ENCODE results near the gene MYO18A. TPM values are rescaled to one million over a fixed set of nuclear protein-coding genes. Genes with fewer than 3 reads are reported as not detected.

MYO18A gene
- total and polyA plus RNA-seq, 2 experiments from 2014 or later: 33.8 to 35.6 TPM

- Histone ChIP-seq H3K27me3 (no peaks in the 10 kb centered on the region), H4K20me1 (ENCODE audit: insufficient read depth, poor library complexity, severe bottlenecking) (peaks cover 5% of the 10 kb centered on the region), H3K36me3 (replicated peaks; ENCODE audit: insufficient read depth, low read depth) (no peaks in the 10 kb centered on the region), H3K79me2 (peaks cover 66% of the 10 kb centered on the region), H3K27ac (peak overlapping the region; percentile 99), H3K4me1 (ENCODE audit: insufficient read depth) (peaks cover 30% of the 10 kb centered on the region), H3K9me3 (ENCODE audit: low read depth) (no peaks in the 10 kb centered on the region), H3K4me2 (peak overlapping the region; percentile 97), H3K4me3 (no peak overlapping the region), H3K9me2 (replicated peaks; ENCODE audit: insufficient read depth) (no peaks in the 10 kb centered on the region), H2AFZ (no peak overlapping the region)
- WGBS (ENCODE audit: low lambda C conversion rate, missing lambda C conversion rate): 90% methylated on average over 6 of the region's 6 CpGs
- no peak for TF ChIP-seq EZH2 (IDR thresholded peaks at IDR 0.05; ENCODE audit: borderline replicate concordance)
- TF ChIP-seq EZH2phosphoT487 (IDR thresholded peaks at IDR 0.05; ENCODE audit: low read depth, severe bottlenecking, unreplicated experiment): no peak
- no peak for TF ChIP-seq CTCF (IDR thresholded peaks at IDR 0.05; ENCODE audit: poor library complexity)
- no peak for DNase-seq (ENCODE audit: low spot score)
These were observed 4.8 kb downstream of the MYO18A start for GRCh38 chr17:29175349-29175748.

GRCh38 chr17:29172589-29172988 lies 7.6 kb downstream of the MYO18A start:
- no peaks in the 10 kb centered on the region for H3K36me3 ChIP-seq (replicated peaks; ENCODE audit: insufficient read depth, low read depth)
- no peak for DNase-seq (ENCODE audit: low spot score)
- no peak overlapping the region for H3K27ac ChIP-seq
- peaks cover 33% of the 10 kb centered on the region for H3K4me1 ChIP-seq (ENCODE audit: insufficient read depth)
- TF ChIP-seq EZH2phosphoT487 (IDR thresholded peaks at IDR 0.05; ENCODE audit: low read depth, severe bottlenecking, unreplicated experiment) (no peak), CTCF (IDR thresholded peaks at IDR 0.05; ENCODE audit: poor library complexity) (no peak), EZH2 (IDR thresholded peaks at IDR 0.05; ENCODE audit: borderline replicate concordance) (no peak)
- no peaks in the 10 kb centered on the region for H3K9me2 ChIP-seq (replicated peaks; ENCODE audit: insufficient read depth)
- H3K4me3 ChIP-seq: no peak overlapping the region
- H3K4me2 ChIP-seq: no peak overlapping the region
- H3K9me3 ChIP-seq (ENCODE audit: low read depth): no peaks in the 10 kb centered on the region
- H4K20me1 ChIP-seq (ENCODE audit: insufficient read depth, poor library complexity, severe bottlenecking): peaks cover 5% of the 10 kb centered on the region
- H3K27me3 ChIP-seq: no peaks in the 10 kb centered on the region
- H3K79me2 ChIP-seq: peaks cover 87% of the 10 kb centered on the region
- no peak overlapping the region for H2AFZ ChIP-seq
- WGBS (ENCODE audit: low lambda C conversion rate, missing lambda C conversion rate): 81% methylated on average over 1 of the region's 1 CpG

- no peaks in the 10 kb centered on the region for H3K9me2 ChIP-seq (replicated peaks; ENCODE audit: insufficient read depth)
- peak overlapping the region; percentile 37 for H3K4me2 ChIP-seq
- H2AFZ ChIP-seq: no peak overlapping the region
- H3K79me2 ChIP-seq: peaks cover 99% of the 10 kb centered on the region
- H3K27ac ChIP-seq: no peak overlapping the region
- H3K27me3 ChIP-seq: no peaks in the 10 kb centered on the region
- H3K4me1 ChIP-seq (ENCODE audit: insufficient read depth): peaks cover 17% of the 10 kb centered on the region
- 93% methylated on average over 3 of the region's 3 CpGs for WGBS (ENCODE audit: low lambda C conversion rate, missing lambda C conversion rate)
- no peak for DNase-seq (ENCODE audit: low spot score)
- no peak for TF ChIP-seq CTCF (IDR thresholded peaks at IDR 0.05; ENCODE audit: poor library complexity)
- no peak for TF ChIP-seq EZH2 (IDR thresholded peaks at IDR 0.05; ENCODE audit: borderline replicate concordance)
- no peak for TF ChIP-seq EZH2phosphoT487 (IDR thresholded peaks at IDR 0.05; ENCODE audit: low read depth, severe bottlenecking, unreplicated experiment)
- no peak overlapping the region for H3K4me3 ChIP-seq
- peaks cover 5% of the 10 kb centered on the region for H4K20me1 ChIP-seq (ENCODE audit: insufficient read depth, poor library complexity, severe bottlenecking)
- H3K36me3 ChIP-seq (replicated peaks; ENCODE audit: insufficient read depth, low read depth): no peaks in the 10 kb centered on the region
- no peaks in the 10 kb centered on the region for H3K9me3 ChIP-seq (ENCODE audit: low read depth)
These were observed 9.5 kb downstream of the MYO18A start for GRCh38 chr17:29170682-29171081.
